Activated CD4-positive, alpha-beta T cell treated with anti-CD3 and anti-CD28 coated beads, Interleukin-2, amount 50 U/mL, for 16 hours (primary cell): Measurements from ENCODE around the gene BCKDHB.

ENCODE experiments used
- DNase-seq: peaks from one replicate; pipeline ENCODE4 v3.0.0-alpha.2; 2020

The BCKDHB gene

DNA sequence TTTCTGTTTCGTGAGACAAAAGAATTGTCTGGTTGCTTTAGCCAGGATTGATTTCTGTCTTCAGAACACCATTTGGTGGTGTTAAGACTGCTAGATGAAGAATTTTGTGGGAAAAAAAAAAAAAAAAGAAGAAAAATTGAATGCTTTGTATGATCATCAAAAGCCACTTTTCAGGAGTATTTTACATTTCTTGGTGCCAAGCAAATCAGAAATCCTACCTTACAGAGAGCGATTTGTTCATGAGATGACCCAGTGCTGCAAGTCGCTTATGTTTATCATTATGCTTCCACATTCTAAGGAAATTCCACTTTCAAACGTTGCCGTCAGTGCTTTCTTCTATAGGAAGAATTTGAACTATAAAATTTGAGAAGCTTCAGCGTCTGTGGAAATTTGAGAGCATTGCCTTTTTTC, 228.7 kb downstream of the BCKDHB start:
- DNase-seq: no peak

DNA sequence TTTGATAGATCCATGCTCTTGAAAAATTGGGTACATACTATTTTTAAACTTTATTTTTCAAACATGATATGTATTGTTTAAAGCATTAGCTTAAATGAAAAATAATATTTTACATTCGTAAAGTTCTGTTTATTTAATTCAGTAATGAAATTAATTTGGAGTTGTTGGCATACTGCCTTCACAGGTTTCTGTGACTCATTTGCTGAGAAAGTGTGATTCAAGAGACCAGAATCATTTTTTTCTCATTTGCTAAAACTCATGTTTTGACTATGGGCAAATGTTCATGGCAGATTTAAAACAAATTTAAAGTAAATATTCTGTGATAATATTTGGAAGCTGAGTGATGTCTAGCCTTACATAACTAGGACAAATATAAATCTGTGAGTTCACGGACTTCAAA, 230.4 kb downstream of the BCKDHB start:
- DNase-seq: no peak

DNA sequence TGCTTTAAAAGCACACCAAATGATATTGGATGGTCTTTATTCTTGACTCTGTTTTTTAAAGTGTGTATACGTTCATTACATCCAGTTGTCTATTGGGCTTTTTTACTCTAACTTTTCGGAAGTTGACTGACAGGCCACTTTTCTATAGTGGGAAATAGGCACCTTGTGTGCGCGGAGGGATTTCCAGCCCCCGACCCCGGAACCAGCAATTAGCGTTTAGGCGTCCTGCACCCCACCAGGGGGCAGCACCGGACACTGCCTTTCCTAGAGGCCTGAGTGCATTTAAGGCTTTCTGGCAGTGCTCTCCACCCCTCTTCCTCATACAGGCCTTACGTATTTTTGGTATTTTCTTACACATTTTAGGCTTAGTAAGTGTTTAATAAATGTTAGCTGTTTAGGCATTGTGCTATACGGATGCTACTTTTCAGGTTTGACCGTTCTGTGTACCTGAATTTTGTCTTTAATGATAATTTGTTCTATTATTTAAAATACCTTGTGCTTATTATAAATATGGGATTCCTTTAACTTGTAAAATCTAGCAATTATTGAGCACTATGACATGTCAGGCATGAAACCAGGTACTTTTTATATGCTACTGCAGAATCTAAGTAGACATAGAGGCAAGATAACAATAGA, 231.8 kb downstream of the BCKDHB start:
- DNase-seq: peak; percentile 49

DNA sequence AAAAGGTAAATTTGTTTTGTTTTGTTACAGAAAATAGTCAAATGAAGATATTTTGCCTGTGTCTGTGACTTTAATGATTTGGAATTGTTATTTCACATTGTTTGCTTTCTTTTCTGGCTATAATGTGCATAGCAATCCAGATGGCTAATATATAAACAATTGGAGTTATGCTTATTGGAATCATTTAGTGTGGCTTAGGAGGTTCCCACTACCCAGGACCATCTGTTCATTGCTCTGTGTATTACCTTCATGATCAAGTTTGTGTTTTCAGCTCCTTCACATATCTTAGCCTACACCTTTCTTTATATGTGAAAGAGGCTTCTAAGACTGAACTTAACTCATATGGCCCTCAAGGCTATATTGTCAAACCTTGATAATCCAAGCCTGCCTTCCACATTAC, 232.9 kb downstream of the BCKDHB start:
- no peak for DNase-seq

DNA sequence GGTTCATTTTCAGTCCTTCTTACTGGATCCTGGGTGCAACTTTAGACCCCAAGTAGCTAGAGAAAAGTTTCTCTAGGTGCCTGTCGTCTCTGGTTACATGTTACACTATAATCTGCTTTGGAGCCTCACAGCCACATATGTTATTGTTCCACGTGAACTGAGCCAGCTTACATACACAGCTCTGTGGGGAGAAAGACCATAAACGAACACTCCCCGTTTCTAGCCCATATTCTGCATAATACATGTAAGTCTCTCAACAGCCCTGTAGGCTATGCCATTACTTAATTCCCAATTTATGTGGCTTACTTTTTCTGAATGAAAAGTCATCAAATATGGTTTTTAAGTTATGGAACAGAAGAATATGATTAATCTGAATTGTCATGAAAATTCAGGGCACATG, 233.8 kb downstream of the BCKDHB start:
- no peak for DNase-seq

DNA sequence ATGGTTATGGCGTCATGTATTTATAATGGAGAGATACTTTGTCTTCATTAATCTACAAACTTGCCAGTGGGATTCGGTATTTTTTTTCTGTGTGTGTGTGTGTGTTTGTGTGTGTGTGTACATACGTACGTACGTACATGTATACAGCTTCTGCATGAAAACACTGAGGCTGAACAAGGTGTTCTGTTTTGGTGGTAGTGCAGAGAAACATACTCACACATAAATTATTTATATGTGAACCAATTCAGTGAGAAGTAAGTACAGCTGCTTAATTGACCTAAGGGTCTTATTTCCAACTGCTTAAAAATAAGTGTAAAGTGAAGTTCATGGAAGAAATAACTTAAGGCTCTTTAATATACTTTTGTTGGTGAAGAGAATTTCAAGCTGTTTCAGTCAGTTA, 234.2 kb downstream of the BCKDHB start:
- DNase-seq: no peak

DNA sequence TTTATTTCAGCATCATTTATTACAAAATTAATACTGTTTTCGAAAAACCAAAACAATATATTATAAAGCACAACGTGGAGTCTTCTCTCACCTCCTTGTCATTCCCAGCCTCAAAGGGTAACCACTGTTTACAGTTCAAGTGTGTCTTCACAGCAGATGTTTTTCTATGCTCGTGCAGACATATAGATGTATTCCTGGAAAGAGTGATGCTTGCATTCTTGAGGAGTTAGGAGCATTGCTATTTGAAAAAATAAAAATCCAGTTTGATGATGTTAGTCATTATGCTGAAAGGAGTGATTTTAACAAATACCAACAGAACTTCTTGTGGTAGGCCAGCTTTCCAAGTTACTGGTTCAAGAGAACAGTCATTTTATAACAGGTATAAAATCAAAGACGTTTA, 234.9 kb downstream of the BCKDHB start:
- DNase-seq: no peak

DNA sequence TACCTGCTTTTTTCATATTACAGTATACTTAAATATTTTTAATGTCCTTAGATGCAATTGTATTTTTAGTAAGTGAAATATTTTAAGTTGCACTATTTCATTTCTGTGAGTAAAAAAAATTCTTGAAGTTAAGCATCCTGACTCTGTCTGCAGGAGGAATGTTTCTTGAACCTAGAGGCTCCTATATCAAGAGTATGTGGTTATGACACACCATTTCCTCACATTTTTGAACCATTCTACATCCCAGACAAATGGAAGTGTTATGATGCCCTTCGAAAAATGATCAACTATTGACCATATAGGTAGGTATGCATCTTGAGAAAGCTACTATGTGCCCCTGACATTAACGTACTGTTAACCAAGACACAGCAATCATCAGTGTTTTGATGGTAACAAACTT, 237.0 kb downstream of the BCKDHB start:
- DNase-seq: no peak

DNA sequence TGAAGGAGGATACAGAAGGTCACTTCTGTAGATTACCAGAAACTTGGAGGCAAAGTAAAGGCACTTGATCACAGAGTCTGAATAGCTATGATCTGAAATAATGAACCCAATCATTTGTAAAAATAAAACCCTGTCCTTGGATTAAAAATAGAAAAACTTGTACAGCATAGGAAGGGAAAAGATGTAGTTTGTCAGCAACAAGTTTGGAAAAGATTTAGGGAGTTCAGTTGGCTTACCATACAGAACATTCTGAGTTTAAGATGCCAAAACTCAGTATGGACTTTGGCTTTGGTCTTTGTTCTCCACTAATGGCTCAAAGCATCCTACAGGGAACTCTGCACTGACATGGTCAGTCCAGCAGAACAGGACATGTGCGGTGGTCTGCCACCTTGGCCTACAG, 240.6 kb downstream of the BCKDHB start:
- no peak for DNase-seq

DNA sequence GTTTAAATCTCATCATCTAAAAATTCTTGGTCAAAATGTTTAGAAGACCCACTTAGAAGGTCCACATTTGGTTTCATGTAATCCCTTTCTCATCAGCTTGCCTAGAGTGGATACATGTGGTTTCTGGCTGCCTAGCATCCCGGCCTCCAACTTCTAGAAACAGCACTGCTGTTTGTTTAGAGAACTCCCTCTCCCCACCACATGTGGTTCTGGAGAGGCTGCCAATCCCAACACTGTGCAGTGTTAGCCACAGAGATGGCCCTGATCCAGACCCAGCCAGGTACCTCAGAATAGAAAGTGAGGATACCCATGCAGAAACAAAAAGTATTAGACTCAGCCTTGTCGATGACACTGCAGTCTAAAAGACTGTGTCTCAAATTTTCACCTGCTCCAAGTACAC, 241.8 kb downstream of the BCKDHB start:
- DNase-seq: no peak

DNA sequence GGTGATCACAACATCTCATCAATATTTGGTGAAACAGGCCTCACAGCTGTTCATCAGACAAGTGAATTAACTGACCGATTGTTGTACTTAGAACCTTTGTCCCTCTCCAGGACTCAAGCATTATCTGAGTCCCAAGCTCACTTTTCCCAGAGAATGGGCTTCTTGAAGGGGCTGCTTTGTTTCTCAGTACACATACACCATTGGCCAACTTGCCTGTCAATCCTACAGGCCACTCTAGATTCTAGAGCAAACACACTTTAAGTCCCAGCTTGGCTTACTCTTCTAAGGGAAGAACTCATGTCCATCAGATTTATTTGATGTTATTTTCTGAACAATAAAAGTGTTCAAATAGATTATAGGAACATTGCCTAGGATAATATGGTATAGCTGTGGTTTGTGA, 249.5 kb downstream of the BCKDHB start:
- no peak for DNase-seq

DNA sequence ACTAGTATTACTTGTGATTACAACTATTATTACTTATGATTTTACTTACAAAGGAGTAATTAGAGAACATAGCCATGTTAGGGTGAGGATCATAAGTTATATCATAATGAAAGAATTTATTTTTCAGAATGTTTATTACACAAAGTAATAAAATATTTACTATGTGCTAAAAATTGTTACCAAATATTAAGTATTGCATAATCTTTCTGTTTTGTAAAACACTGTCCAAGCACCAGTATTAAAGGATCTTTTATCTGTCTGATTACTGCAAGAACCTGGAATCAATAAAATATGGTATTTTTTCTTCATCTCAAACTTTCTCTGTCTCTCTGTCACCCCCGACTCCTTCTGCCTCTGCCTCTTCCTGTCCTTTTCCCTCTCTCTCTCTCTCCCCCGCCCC, 250.1 kb downstream of the BCKDHB start:
- DNase-seq: no peak

DNA sequence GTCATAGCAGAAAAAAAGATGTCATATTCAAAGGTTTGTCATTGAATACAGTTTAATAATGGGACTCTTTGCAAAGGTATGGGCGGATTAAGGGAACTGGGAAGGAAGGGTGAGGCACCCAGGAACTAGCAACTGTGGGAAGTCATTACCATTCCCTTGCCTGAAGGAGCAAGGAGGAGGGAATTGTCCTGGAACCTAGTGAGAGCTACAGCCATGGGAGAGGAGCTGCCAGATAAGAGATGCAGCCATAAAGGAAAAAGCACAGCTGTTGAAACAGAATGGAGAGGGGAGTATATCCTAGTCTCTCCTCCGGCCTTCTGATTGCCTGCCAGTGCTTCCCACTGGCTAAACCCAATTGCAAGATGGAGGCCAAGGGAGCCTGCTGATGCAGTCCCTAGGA, 250.6 kb downstream of the BCKDHB start:
- DNase-seq: no peak

DNA sequence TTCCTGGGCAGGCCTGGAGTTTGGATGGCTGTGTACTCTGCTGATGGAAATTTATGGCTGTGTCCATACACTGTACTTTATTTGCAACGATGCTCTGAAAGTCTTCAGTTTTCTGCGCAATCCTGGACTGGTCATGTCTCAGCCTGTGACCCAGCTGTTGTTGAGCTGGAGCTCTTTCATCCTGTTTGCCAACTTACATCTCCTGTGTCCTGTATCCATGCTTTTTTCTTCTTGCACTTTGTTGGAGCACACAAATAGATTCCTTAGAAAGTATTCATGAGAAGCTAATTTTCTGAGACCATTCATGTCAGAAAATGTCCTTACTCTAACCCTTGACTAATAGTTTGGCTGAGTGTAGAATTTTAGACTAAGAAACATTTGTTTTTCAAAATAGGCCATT, 251.2 kb downstream of the BCKDHB start:
- DNase-seq: no peak

DNA sequence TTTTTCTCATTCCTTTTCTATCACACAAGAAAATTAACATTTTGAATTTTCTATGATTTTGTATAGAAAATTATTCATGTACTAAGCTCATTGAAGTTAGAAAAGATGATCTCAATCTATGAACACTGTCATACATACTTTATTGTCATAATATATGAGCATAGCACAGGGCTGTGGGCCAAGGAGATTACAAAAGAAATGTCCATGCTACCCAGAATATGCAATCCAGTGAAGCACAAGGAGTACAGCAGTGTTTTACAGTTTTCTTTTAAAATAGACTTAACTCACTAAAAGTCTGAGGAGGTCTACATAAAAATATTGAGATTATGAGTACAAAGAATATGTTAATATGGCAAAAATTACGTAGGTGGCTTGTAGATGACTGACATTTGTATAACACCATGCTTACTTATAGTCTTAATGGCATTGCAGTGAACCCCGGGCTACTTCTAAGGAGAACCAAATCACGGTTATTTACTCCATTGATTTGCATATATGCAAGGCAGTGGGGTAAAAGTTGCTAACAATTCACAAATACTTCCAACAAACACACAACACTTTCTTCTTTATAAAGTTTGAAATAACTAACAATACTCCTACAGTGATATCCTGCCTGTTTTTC, 257.1 kb downstream of the BCKDHB start:
- DNase-seq: no peak

DNA sequence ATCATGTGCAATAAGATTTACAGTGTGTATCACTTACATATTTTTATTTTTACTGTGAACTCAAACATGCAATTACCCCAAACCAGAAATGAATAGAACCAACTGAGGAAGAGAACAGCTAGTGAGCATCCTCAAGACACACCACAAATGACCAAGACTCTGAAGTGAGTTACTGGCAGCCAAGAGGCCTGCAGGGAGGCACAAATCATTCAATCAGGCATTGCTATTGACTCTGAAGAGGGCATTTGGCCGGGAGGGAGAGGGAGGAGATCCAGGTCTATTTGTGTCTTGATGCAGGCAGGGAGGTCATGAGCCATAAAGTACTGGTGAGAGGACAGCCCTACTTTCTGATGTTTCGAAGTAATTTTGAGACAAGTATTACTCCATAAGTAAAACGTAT, 257.7 kb downstream of the BCKDHB start:
- no peak for DNase-seq

DNA sequence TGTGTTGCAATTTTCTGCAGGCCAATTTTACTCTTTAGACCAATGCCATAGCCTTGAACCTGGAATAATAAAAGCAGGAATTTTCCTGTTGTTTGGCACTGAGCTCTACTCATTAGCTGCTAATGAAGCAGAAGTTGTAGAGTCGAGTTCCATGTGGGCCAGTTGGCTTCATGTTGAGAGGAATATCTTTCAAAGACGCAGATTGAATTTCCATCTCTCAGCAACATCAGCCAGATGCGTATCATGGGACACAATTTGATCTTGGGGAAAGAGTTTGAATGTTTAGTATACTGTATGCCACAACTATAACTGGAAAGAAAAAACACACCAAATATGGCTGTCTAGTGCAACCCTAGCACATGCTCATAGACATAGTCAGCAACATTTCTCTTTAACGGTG, 259.6 kb downstream of the BCKDHB start:
- no peak for DNase-seq

DNA sequence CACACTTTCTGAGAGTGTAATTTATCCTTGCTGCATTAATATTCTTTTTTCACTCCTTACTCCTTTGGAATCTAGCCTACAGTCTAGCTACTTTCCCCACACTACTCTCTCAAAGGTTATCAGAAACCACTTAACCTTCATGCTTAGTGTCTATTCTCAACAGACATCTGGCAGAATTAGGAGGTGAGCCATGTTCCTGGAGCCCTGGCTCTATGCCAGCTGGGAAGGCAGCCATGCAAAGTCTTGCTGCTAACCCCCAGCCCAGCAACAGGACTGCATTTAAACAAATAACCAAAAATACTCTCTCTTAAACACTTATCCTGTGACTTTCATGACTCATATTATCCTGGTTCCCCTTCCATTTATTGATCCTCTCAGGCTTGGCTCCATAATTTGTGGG, 260.2 kb downstream of the BCKDHB start:
- DNase-seq: no peak

DNA sequence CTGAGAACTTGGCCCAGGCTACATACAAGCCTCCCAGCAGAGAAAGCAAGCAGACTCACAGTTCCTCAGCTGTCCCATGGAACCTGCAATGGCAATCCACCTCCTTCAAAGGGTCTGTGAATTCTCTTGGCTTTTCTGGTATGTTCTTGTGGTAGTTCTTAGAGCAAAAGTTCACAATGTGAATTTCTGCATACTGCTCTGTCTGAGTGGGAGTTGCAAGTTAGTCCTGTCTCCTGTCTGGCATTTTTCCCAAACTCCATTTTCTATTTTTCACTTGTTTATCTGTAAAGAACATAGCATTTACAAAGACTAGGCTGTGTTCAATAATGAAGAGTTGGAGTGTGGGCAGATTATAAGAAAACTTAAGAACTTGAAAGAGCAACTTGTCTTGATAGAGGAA, 269.9 kb downstream of the BCKDHB start:
- no peak for DNase-seq

DNA sequence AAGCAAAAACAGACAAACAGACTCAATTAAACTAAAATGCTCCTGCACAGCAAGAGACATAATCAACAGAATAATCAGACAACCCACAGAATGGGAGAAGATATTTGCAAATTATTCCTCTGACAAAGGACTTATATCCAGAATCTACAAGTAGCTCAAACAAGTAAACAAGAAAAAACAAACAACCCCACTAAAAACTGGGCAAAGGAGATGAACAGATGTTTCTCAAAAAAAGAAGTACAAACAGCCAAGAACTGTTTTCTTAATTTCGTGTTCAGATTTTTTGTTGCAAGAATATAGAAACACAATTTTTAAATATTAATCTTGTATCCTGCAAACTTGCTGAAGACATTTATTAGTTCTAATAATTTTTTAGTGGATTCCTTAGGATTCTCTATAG, 274.1 kb downstream of the BCKDHB start:
- no peak for DNase-seq

DNA sequence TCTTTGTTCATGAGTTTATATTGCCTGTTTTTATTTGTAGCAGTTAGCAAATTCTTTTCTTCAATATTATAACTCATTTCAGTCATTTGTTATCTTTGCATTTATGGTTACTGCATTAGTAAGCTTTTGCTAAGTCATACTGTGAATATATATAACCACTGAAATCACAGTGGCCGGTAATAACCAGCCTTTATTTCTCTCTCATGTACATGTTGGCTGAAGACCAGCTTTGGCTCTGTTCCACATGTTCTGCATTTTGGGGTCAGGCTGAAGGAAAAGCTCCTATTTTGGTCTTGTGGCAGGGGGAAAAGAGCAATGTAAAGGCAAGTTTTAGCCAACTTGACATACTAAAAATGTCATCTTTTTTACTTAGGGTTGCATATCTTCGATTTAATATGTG, 276.3 kb downstream of the BCKDHB start:
- no peak for DNase-seq

DNA sequence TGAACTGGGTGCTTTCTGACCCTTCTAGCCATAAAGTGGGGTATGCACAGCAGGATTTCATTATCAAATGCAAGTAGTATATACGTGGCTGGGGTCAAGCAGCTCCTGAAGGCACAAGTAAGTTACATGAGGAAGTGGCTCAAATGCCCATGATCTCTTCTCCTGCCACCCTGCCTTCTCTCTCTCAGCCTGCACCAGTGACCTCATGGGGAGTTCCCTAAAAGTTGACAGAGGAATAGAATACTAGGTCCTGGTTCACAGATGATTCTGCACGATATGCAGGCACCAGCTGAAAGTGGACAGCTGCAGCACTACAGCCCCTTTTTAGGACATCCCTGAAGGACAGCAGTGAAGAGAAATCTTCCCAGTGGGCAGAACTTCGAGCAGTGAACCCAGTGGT, 282.0 kb downstream of the BCKDHB start:
- no peak for DNase-seq
